Endothelial cell (in vitro differentiated cells): ENCODE measurements around the gene OR6K6. TPM values are rescaled to one million over a fixed set of nuclear protein-coding genes. Genes with fewer than 3 reads are reported as not detected.

ENCODE experiments used
- DNase-seq: peaks from one replicate; pipeline ENCODE4 v3.0.0; 2021; ENCODE audit warnings: low spot score
- H3K27ac Mint-ChIP-seq: one replicate; pipeline ENCODE4 v1.8.0; 2021; ENCODE audit warnings: mixed read lengths, inconsistent platforms; ENCODE audit not compliant: unreplicated experiment
- H3K27me3 Mint-ChIP-seq: one replicate; pipeline ENCODE4 v1.8.0; 2021; ENCODE audit warnings: mild to moderate bottlenecking, moderate library complexity, mixed read lengths, inconsistent platforms; ENCODE audit not compliant: unreplicated experiment
- H3K36me3 Mint-ChIP-seq: one replicate; pipeline ENCODE4 v1.8.0; 2021; ENCODE audit warnings: mild to moderate bottlenecking, low read depth, mixed read lengths, inconsistent platforms; ENCODE audit not compliant: unreplicated experiment
- H3K4me1 Mint-ChIP-seq: one replicate; pipeline ENCODE4 v1.8.0; 2021; ENCODE audit warnings: mild to moderate bottlenecking, mixed read lengths, inconsistent platforms; ENCODE audit not compliant: unreplicated experiment
- H3K4me3 Mint-ChIP-seq: one replicate; pipeline ENCODE4 v1.8.0; 2021; ENCODE audit warnings: mild to moderate bottlenecking, mixed read lengths, inconsistent platforms; ENCODE audit not compliant: unreplicated experiment
- H3K9me3 Mint-ChIP-seq: one replicate; pipeline ENCODE4 v1.8.0; 2021; ENCODE audit warnings: mixed read lengths, inconsistent platforms; ENCODE audit not compliant: unreplicated experiment
- CTCF ChIP-seq: fragments of 200-600 bp; sonication (generic); IDR thresholded peaks from one replicate; pipeline ENCODE4 v1.5.0; 2021; ENCODE audit warnings: antibody characterized with exemption; ENCODE audit not compliant: unreplicated experiment
- total RNA-seq: library from RNA; stranded (reverse); fragmentation: NEBNext Ultra II Directional; extraction: Animal tissue kit (Norgen Biotek cat#: 25700); gene quantifications from one replicate; pipeline ENCODE4 v1.2.1, GENCODE V29; 2021; ENCODE audit not compliant: unreplicated experiment

OR6K6 gene
- total RNA-seq, 1 donor from 2014 or later, result not detected

GRCh38 chr1:158730453-158730852, 24.1 kb upstream of the OR6K6 start:
- Mint-ChIP-seq H3K4me3 (no peak overlapping the region), H3K4me1 (peaks cover 8% of the 10 kb centered on the region), H3K36me3 (no peaks in the 10 kb centered on the region), H3K27ac (no peak overlapping the region), H3K9me3 (no peaks in the 10 kb centered on the region), H3K27me3 (no peaks in the 10 kb centered on the region)
- DNase-seq, result no peak
- TF ChIP-seq CTCF, result no peak

- H3K9me3 Mint-ChIP-seq, result no peaks in the 10 kb centered on the region
- no peaks in the 10 kb centered on the region for H3K36me3 Mint-ChIP-seq
- TF ChIP-seq CTCF, result no peak
- no peaks in the 10 kb centered on the region for H3K27me3 Mint-ChIP-seq
- H3K4me1 Mint-ChIP-seq, result peaks cover 8% of the 10 kb centered on the region
- no peak overlapping the region for H3K4me3 Mint-ChIP-seq
- no peak for DNase-seq
- H3K27ac Mint-ChIP-seq, result no peak overlapping the region
These were observed 22.8 kb upstream of the OR6K6 start for GRCh38 chr1:158731707-158732106.

- no peaks in the 10 kb centered on the region for H3K27me3 Mint-ChIP-seq
- H3K4me1 Mint-ChIP-seq, result peaks cover 8% of the 10 kb centered on the region
- DNase-seq, result no peak
- no peaks in the 10 kb centered on the region for H3K9me3 Mint-ChIP-seq
- no peak overlapping the region for H3K27ac Mint-ChIP-seq
- TF ChIP-seq CTCF, result no peak
- H3K4me3 Mint-ChIP-seq, result no peak overlapping the region
- H3K36me3 Mint-ChIP-seq, result no peaks in the 10 kb centered on the region
These were observed 22.0 kb upstream of the OR6K6 start for GRCh38 chr1:158732524-158732923.

GRCh38 chr1:158735848-158736247, 18.7 kb upstream of the OR6K6 start:
- Mint-ChIP-seq H3K4me1 (peaks cover 8% of the 10 kb centered on the region), H3K9me3 (no peaks in the 10 kb centered on the region), H3K4me3 (no peak overlapping the region), H3K27me3 (no peaks in the 10 kb centered on the region), H3K36me3 (no peaks in the 10 kb centered on the region), H3K27ac (no peak overlapping the region)
- TF ChIP-seq CTCF, result no peak
- no peak for DNase-seq

- no peak for TF ChIP-seq CTCF
- H3K27ac Mint-ChIP-seq, result no peak overlapping the region
- no peaks in the 10 kb centered on the region for H3K9me3 Mint-ChIP-seq
- H3K4me1 Mint-ChIP-seq, result peaks cover 3% of the 10 kb centered on the region
- no peaks in the 10 kb centered on the region for H3K36me3 Mint-ChIP-seq
- no peak for DNase-seq
- H3K27me3 Mint-ChIP-seq, result no peaks in the 10 kb centered on the region
- no peak overlapping the region for H3K4me3 Mint-ChIP-seq
These were observed 2.3 kb upstream of the OR6K6 start for GRCh38 chr1:158752155-158752712.
